ENCODE data around the gene C5orf52. TPM values are rescaled to one million over a fixed set of nuclear protein-coding genes. Genes with fewer than 3 reads are reported as not detected.
"Not testable (repeated sequence)": the region's sequence is repeated elsewhere in the genome, so short reads cannot be mapped to it uniquely, and the experiment has no call there.

C5orf52 gene
- total RNA-seq, 2 donors from 2014 or later = not detected

DNA sequence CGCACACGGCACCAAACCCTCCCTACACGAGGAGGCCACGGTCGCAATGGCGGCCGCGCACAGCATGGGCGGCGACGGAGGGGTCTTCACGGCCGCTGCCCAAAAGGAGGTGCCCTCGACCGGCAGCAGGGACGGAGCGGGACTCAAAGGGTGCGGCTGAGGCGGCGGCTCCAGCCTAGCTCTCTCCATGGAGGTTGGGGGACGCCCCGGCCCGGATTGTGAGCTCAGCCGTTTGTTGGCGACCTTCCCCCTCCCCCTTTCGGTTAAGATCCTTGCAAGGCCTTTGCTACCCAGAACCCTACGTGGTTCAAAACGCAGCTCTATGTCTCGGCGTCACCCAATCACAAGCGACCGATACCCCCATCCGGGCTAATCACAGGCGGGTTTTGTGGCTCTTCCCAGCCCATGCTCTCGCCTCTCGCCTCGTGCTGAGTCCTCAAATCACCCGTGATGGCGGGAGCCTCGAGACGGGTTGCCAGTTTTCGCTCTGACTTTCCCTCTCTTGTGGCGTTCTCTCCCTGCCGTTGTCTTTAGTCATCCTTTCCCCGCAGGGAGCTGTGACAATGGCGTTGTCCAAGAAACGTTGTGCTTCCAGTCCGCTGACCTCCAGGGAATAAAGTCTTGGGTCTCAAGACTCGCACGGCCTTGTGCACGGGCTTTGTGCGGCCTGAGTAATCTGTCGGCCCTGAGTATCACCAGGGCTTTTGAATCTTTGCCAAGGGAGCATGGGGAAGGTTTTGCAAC lies 19.5 kb downstream of the C5orf52 start:
- H3K4me1 Mint-ChIP-seq = no peaks in the 10 kb centered on the region

DNA sequence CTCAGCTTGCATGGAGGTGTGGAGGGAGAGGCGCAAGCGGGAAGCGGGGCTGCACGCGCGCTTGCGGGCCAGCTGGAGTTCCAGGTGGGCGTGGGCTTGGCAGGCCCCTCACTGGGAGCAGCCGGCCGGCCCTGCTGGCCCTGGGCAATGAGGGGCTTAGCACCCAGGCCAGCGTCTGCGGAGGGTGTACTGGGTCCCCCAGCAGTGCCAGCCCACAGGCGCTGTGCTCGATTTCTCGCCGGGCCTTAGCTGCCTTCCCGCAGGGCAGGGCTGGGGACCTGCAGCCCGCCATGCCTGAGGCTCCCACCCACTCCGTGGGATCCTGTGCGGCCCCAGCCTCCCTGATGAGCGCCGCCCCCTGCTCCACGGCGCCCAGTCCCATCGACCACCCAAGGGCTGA lies 22.5 kb downstream of the C5orf52 start:
- ATAC-seq (replicated peaks); H3K4me1 Mint-ChIP-seq; H3K27ac Mint-ChIP-seq; H3K27me3 Mint-ChIP-seq; H3K4me3 Mint-ChIP-seq; H3K9me3 Mint-ChIP-seq; H3K36me3 Mint-ChIP-seq (ENCODE audit: low read depth): not testable (repeated sequence)

More for the DNA sequence above, 19.5 kb downstream of the C5orf52 start:
- Mint-ChIP-seq H3K9me3 (no peaks in the 10 kb centered on the region), H3K4me3 (peak overlapping the region; percentile 3), H3K27ac (no peak overlapping the region), H3K36me3 (ENCODE audit: low read depth) (no peaks in the 10 kb centered on the region), H3K27me3 (no peaks in the 10 kb centered on the region)
- ATAC-seq (replicated peaks) = peak; percentile 9

DNA sequence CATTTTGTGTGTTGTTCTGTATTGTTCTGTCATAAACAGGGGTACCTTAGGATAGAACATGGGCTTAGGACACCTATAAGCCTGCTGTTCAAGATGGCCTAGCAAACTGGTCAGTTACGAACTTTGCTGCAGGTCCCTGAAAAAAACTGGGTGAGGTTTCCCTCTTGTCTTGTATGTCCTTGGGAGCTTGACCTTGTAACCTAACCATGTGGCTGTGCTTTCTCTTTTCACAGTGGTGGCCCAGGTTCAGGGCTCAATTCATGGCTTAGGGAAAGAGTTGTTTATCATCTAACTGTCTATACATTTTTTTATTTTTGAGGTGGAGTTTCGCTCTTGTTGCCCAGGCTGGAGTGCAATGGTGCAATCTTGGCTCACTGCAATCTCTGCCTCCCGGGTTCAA lies 24.8 kb downstream of the C5orf52 start:
- H3K36me3 Mint-ChIP-seq (ENCODE audit: low read depth); H3K4me3 Mint-ChIP-seq; H3K27ac Mint-ChIP-seq; ATAC-seq (replicated peaks); H3K4me1 Mint-ChIP-seq; H3K27me3 Mint-ChIP-seq; H3K9me3 Mint-ChIP-seq: not testable (repeated sequence)

DNA sequence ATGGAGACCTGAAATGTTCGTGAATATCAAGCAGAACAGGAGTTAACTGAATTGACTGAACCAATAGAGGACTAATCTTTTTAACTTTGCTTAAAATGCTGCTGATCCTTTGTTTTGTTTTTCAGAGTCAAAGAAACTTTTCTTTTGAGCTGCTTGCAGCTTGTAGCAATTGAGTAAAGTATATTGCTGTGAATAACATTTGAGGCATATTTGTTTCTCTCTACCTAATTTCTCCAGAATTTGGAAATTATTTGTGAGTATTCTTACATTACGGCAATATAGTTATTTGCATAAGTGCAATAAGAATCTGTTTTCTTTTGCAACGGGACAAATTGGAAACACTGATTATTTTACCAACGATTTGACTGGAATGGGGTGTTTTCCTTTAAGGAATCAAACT lies 27.3 kb downstream of the C5orf52 start:
- not testable (repeated sequence) for H3K36me3 Mint-ChIP-seq (ENCODE audit: low read depth); H3K4me1 Mint-ChIP-seq; H3K27ac Mint-ChIP-seq; H3K27me3 Mint-ChIP-seq; ATAC-seq (replicated peaks); H3K9me3 Mint-ChIP-seq; H3K4me3 Mint-ChIP-seq

DNA sequence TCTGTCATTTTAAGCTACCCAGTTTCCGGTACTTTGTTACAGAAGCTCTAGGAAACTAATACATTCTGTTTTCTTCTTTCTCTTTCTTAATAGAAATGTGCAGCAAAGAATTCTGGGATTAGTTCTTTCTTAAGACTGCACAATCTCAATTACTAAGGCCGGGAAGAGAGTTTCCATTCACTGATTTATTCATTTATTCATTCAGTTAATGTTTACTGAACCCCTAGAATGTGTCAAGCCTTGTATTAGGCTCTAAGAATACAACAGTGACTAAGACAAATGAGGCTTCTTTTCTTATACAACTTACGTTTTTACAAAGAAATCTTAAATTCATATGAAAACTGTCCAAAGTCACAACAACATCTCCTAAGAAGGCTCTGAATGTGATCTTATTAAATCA lies 32.4 kb downstream of the C5orf52 start:
- H3K27ac Mint-ChIP-seq = no peak overlapping the region
- no peaks in the 10 kb centered on the region for H3K9me3 Mint-ChIP-seq
- no peaks in the 10 kb centered on the region for H3K36me3 Mint-ChIP-seq (ENCODE audit: low read depth)
- no peaks in the 10 kb centered on the region for H3K4me1 Mint-ChIP-seq
- no peak for ATAC-seq (replicated peaks)
- no peak overlapping the region for H3K4me3 Mint-ChIP-seq
- no peaks in the 10 kb centered on the region for H3K27me3 Mint-ChIP-seq

DNA sequence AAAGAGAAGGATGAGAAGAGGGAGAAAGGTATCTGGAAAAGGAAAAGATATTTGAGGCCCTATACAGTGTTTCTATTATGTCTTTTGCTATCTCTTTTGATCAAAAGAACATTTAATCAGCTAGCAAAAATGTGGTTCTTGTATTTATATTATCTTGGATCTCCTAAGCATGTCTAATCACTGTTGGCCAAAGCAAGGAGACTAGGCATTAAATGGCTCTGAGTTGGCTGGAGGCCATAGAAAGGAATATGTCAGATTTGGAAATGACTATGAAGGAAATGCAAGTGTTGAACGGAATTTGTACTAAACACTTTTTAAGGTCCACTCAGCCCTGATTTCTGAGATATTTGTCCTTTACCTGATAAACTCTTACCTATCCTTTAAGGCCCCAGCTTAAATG lies 37.5 kb downstream of the C5orf52 start:
- Mint-ChIP-seq H3K4me3 (no peak overlapping the region), H3K27ac (no peak overlapping the region), H3K27me3 (no peaks in the 10 kb centered on the region), H3K9me3 (no peaks in the 10 kb centered on the region), H3K4me1 (peaks cover 13% of the 10 kb centered on the region), H3K36me3 (ENCODE audit: low read depth) (no peaks in the 10 kb centered on the region)
- no peak for ATAC-seq (replicated peaks)

DNA sequence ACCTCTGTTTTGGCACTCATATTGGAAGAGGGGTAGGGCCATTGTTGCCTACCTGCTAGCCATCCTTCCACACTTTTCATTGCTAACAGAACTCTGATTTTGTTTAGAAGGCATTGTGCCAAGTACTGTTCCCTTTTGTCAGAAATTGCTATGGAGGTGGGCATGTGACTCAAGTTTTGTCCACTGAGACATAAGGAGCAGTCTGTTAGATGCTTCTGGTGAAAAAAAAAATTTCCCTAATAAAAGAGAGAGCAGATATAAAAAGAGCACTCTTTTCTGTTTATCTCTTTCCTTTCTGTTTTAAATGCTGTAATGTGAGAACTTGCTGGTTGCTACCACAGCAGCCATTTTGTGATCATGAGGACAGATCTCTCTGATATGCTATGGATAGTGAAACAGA lies 38.0 kb downstream of the C5orf52 start:
- H3K4me1 Mint-ChIP-seq = peaks cover 13% of the 10 kb centered on the region
- no peak for ATAC-seq (replicated peaks)
- no peaks in the 10 kb centered on the region for H3K36me3 Mint-ChIP-seq (ENCODE audit: low read depth)
- no peak overlapping the region for H3K27ac Mint-ChIP-seq
- H3K4me3 Mint-ChIP-seq = no peak overlapping the region
- H3K27me3 Mint-ChIP-seq = no peaks in the 10 kb centered on the region
- H3K9me3 Mint-ChIP-seq = no peaks in the 10 kb centered on the region

DNA sequence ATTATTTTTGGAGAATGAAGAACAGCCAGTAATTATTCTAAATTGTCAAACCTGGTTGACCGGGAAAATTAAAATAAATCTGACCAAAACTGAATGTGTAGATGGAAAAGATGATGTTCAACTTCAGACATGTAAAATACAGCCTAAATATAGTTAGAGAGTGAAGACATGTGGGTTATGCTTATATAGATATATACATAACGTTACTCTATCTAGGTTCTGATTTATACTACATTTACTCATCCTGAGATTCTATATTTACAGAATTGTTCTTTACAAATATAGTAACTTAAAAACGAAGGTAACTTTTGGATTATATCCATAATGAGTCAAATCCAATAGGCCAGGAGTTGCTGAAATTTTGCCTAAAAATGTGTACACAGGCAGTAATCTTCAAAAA lies 39.1 kb downstream of the C5orf52 start:
- Mint-ChIP-seq H3K27me3 (no peaks in the 10 kb centered on the region), H3K27ac (no peak overlapping the region), H3K4me1 (peaks cover 13% of the 10 kb centered on the region), H3K9me3 (no peaks in the 10 kb centered on the region), H3K4me3 (no peak overlapping the region), H3K36me3 (ENCODE audit: low read depth) (no peaks in the 10 kb centered on the region)
- ATAC-seq (replicated peaks) = peak; percentile 68

DNA sequence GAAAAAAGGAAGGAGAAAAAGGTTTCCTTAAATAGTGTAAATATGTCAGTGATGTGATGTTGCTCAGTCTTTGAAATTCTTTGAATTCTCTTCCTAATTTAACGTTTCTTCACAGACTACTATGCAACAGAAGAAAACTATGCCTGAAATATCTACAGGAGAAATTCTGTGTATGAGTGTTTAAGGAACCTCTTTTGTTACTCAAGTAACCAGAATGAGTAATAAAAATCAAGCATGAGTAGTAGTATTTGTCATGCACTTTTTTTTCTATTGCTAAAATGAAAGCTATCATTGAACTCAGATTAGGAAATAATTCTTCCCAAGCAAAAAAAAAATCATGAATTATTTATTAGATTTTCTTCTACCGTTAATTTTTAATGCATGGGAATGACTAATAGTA lies 39.5 kb downstream of the C5orf52 start:
- H3K36me3 Mint-ChIP-seq (ENCODE audit: low read depth) = no peaks in the 10 kb centered on the region
- no peak overlapping the region for H3K4me3 Mint-ChIP-seq
- ATAC-seq (replicated peaks) = peak; percentile 92
- H3K27me3 Mint-ChIP-seq = no peaks in the 10 kb centered on the region
- no peaks in the 10 kb centered on the region for H3K9me3 Mint-ChIP-seq
- peaks cover 13% of the 10 kb centered on the region for H3K4me1 Mint-ChIP-seq
- H3K27ac Mint-ChIP-seq = no peak overlapping the region

DNA sequence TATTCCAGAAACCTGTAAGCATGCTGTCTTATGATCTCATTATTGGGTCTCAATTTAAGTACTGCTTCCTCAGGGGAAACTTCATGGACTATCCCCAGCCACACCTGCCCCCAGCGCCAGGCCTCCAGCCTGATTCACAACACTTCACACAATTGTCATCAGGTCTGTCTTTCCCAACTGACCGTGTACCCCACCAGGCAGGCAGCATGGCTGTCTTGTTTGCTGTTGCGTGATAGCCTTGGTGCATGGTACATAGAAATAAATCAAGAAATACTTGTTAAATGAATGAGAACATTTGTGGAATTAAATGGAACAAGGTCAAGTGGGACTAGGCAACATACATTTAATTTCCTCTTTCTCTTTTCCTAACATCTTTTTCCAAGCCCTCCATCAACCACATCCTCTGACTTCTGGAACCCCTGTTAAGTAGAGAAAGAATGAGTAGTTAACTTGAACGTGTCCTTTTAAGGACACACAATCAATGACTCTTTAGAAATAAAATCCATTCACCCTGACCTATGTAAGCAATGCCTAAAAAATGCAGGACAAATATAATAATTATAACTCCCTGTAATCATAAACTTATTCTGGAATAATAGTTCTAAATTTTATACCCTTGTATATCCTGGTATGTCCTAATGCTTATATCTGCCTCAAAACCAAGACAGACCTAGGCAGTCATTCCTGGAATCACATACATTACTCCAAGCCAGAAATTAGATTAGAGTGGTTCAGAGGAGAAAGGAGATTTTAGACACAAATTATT lies 42.7 kb downstream of the C5orf52 start:
- H3K27me3 Mint-ChIP-seq = no peaks in the 10 kb centered on the region
- H3K4me1 Mint-ChIP-seq = peaks cover 22% of the 10 kb centered on the region
- H3K36me3 Mint-ChIP-seq (ENCODE audit: low read depth) = no peaks in the 10 kb centered on the region
- no peak for ATAC-seq (replicated peaks)
- no peaks in the 10 kb centered on the region for H3K9me3 Mint-ChIP-seq
- H3K27ac Mint-ChIP-seq = no peak overlapping the region
- no peak overlapping the region for H3K4me3 Mint-ChIP-seq

DNA sequence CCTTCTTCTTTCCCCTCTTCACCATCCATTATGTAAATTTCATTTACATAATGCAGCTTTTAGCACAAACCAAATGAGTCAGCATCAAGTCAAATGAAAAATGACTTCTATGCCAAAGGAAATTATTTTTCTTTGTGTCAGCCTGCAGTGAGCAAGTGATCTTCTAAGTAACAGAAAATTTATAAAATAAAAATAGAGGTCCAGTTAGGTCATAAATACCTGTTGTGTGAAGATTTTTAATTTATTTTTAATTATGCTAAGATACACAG lies 43.2 kb downstream of the C5orf52 start:
- Mint-ChIP-seq H3K4me3 (no peak overlapping the region), H3K4me1 (peaks cover 22% of the 10 kb centered on the region), H3K27ac (no peak overlapping the region), H3K9me3 (no peaks in the 10 kb centered on the region), H3K27me3 (no peaks in the 10 kb centered on the region), H3K36me3 (ENCODE audit: low read depth) (no peaks in the 10 kb centered on the region)
- ATAC-seq (replicated peaks) = no peak

DNA sequence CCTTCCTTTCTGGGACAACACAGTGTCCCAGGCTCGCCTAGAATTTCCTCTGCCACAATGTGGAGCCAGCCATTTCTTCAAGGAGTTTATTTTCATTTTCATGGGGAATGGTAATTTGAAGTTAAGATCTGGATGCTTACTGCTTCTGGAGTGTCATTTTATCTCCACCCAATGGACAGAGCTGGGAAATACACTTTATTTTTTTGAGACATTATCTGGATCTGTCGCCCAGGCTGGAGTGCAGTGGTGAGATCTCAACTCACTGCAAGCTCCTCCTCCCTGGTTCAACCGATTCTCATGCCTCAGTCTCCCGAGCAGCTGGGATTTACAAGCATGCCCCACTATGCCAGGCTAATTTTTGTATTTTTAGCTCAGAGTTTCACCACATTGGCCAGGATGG lies 47.2 kb downstream of the C5orf52 start:
- H3K4me1 Mint-ChIP-seq = peaks cover 9% of the 10 kb centered on the region
- no peaks in the 10 kb centered on the region for H3K27me3 Mint-ChIP-seq
- H3K27ac Mint-ChIP-seq = peak overlapping the region; percentile 76
- H3K4me3 Mint-ChIP-seq = peak overlapping the region; percentile 41
- no peaks in the 10 kb centered on the region for H3K36me3 Mint-ChIP-seq (ENCODE audit: low read depth)
- H3K9me3 Mint-ChIP-seq = no peaks in the 10 kb centered on the region
- ATAC-seq (replicated peaks) = peak; percentile 82

DNA sequence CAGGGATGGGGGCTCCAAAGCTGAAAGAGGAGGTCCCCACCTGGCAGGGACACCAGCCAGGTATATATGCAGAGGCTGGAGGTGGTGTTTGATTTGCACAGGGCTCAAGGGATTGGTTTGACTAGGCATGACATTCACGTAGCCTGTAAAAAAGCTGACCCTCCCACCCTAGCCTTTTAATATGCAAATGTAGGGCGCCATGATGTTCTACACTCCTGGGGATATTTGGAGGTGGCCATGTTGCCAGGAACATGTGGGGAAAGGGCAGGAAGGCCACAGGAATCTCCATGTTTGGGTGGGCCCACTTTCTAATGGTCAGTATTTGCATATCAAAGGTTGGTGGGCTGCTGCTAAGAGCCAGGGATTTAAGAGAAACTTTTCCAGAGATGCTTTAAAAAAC lies 47.9 kb downstream of the C5orf52 start:
- no peak for ATAC-seq (replicated peaks)
- H3K27me3 Mint-ChIP-seq = no peaks in the 10 kb centered on the region
- H3K27ac Mint-ChIP-seq = no peak overlapping the region
- H3K4me1 Mint-ChIP-seq = peaks cover 9% of the 10 kb centered on the region
- no peak overlapping the region for H3K4me3 Mint-ChIP-seq
- no peaks in the 10 kb centered on the region for H3K36me3 Mint-ChIP-seq (ENCODE audit: low read depth)
- no peaks in the 10 kb centered on the region for H3K9me3 Mint-ChIP-seq

DNA sequence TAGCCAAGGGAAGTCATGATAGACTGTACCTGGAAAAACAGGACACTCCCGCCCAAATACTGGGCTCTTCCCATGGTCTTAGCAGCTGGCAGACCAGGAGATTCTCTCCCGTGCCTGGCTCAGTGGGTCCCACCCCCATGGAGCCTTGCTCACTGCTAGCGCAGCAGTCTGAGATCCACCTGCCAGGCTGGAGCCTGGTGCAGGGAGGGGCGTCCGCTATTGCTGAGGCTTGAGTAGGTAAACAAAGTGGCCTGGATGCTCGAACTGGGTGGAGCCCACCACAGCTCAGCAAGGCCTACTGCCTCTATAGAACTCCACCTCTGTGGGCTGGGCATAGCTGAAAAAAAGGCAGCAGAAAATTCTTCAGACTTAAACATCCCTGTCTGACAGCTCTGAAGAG lies 49.8 kb downstream of the C5orf52 start:
- ATAC-seq (replicated peaks) = no peak
- H3K9me3 Mint-ChIP-seq = peaks cover 4% of the 10 kb centered on the region
- H3K4me1 Mint-ChIP-seq = peaks cover 19% of the 10 kb centered on the region
- H3K27ac Mint-ChIP-seq = no peak overlapping the region
- H3K27me3 Mint-ChIP-seq = no peaks in the 10 kb centered on the region
- H3K36me3 Mint-ChIP-seq (ENCODE audit: low read depth) = no peaks in the 10 kb centered on the region
- no peak overlapping the region for H3K4me3 Mint-ChIP-seq

DNA sequence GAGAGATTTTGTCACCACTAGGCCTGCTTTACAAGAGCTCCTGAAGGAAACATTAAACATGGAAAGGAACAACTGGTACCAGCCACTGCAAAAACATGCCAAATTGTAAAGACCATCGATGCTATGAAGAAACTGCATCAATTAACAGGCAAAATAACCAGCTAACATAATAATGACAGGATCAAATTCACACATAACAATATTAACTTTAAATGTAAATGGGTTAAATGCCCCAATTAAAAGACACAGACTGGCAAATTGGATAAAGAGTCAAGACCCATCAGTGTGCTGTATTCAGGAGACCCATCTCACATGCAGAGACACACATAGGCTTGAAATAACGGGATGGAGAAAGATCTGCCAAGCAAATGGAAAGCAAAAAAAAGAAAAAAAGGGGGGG lies 51.6 kb downstream of the C5orf52 start:
- ATAC-seq (replicated peaks); H3K4me3 Mint-ChIP-seq; H3K27me3 Mint-ChIP-seq; H3K9me3 Mint-ChIP-seq; H3K27ac Mint-ChIP-seq; H3K36me3 Mint-ChIP-seq (ENCODE audit: low read depth): not testable (repeated sequence)
- H3K4me1 Mint-ChIP-seq = peaks cover 20% of the 10 kb centered on the region
